Keratinocyte (primary cell): ENCODE results near the gene CSNK2A1. TPM values are rescaled to one million over a fixed set of nuclear protein-coding genes. Genes with fewer than 3 reads are reported as not detected.

Experiments
- DNase-seq: peaks from one replicate; pipeline ENCODE4 v3.0.0-alpha.2; 2011; ENCODE audit warnings: low read depth, missing footprints, low spot score
- FAIRE-seq: peaks from 2 replicates; lab custom pipeline; 2011; peaks lifted over from hg19 to GRCh38; lab: Jason Lieb, UNC
- H2AFZ ChIP-seq: 2 replicates; pipeline ENCODE4 v1.6.0; 2012; ENCODE audit warnings: low read length, control low read depth, inconsistent platforms; ENCODE audit not compliant: control insufficient read depth
- H3K27ac ChIP-seq: 2 replicates; pipeline ENCODE4 v1.5.1; 2011; ENCODE audit warnings: low read length; ENCODE audit not compliant: control insufficient read depth, insufficient read depth
- H3K27me3 ChIP-seq: 3 replicates; pipeline ENCODE4 v1.6.0; 2011; ENCODE audit warnings: low read length; ENCODE audit not compliant: control insufficient read depth, insufficient read depth; ENCODE audit errors: extremely low read depth
- H3K36me3 ChIP-seq, 2 experiments: 2 replicates in 1 of 2; 3 replicates in 1 of 2; pipeline ENCODE4 v1.5.1; 2011; ENCODE audit warnings: low read length in 2 of 2, mild to moderate bottlenecking in 1 of 2; ENCODE audit not compliant: control insufficient read depth in 2 of 2, insufficient read depth in 2 of 2; ENCODE audit errors: extremely low read depth in 1 of 2
- H3K4me1 ChIP-seq: 3 replicates; pipeline ENCODE4 v1.5.1; 2011; ENCODE audit warnings: low read length; ENCODE audit not compliant: control insufficient read depth, insufficient read depth; ENCODE audit errors: extremely low read depth
- H3K4me2 ChIP-seq: 3 replicates; pipeline ENCODE4 v1.6.0; 2011; ENCODE audit warnings: low read depth, low read length; ENCODE audit not compliant: control insufficient read depth, insufficient read depth; ENCODE audit errors: extremely low read depth
- H3K4me3 ChIP-seq, 3 experiments: fragments of 200-600 bp in 1 of 3; sonication (generic) in 1 of 3; 2 replicates in 2 of 3; 3 replicates in 1 of 3; pipeline ENCODE4 v1.5.1; 2011 to 2016; ENCODE audit warnings: low read length in 3 of 3, mild to moderate bottlenecking in 3 of 3, control low read depth in 2 of 3, inconsistent platforms in 1 of 3, low read depth in 1 of 3, mixed read lengths in 1 of 3, mixed run types in 1 of 3, moderate library complexity in 1 of 3; ENCODE audit not compliant: control insufficient read depth in 2 of 3, insufficient read depth in 2 of 3; ENCODE audit errors: extremely low read depth in 1 of 3
- H3K79me2 ChIP-seq: 2 replicates; pipeline ENCODE4 v1.6.0; 2012; ENCODE audit warnings: low read length; ENCODE audit not compliant: control insufficient read depth, insufficient read depth
- H3K9ac ChIP-seq: 3 replicates; pipeline ENCODE4 v1.6.0; 2011; ENCODE audit warnings: low read length; ENCODE audit not compliant: control insufficient read depth, insufficient read depth; ENCODE audit errors: extremely low read depth
- H3K9me1 ChIP-seq: 3 replicates; pipeline ENCODE4 v1.6.0; 2011; ENCODE audit warnings: low read length; ENCODE audit not compliant: control insufficient read depth, insufficient read depth; ENCODE audit errors: extremely low read depth
- H3K9me3 ChIP-seq: 2 replicates; pipeline ENCODE4 v1.5.1; 2012; ENCODE audit warnings: low read depth, low read length; ENCODE audit not compliant: control insufficient read depth
- H4K20me1 ChIP-seq: 3 replicates; pipeline ENCODE4 v1.6.0; 2011; ENCODE audit warnings: low read length; ENCODE audit not compliant: control insufficient read depth, insufficient read depth; ENCODE audit errors: extremely low read depth
- EZH2 ChIP-seq: IDR thresholded peaks from one replicate; pipeline ENCODE4 v1.6.1; 2012; ENCODE audit warnings: inconsistent platforms, mild to moderate bottlenecking, low read length, moderate library complexity
- dilution Hi-C: fragments of 300-500 bp; cut with MboI; formaldehyde crosslinking; loops from one replicate; pipeline ENCODE4 v1.7.0; 2020; ENCODE audit warnings: low sequenced_read_pairs; ENCODE audit not compliant: extremely low pct_ligation_motif_present
- polyA plus RNA-seq, 5 experiments: library from polyadenylated mRNA; depleted of rRNA in 3 of 5; stranded (reverse) in 3 of 5; stranded (forward) in 1 of 5; unstranded in 1 of 5; fragments of >200 nt; gene quantifications; 1 replicate in 1 of 5; 2 replicates in 3 of 5; 3 replicates in 1 of 5; pipeline versions ENCODE4 v1.2.1 to v1.2.3, GENCODE V29; 2011 to 2012; ENCODE audit warnings: missing spikeins in 2 of 5, low read depth in 1 of 5, low replicate concordance in 1 of 5
- TF ChIP-seq, protein P1 (sequence below), 3 experiments: IDR thresholded peaks in 1 of 3; conservative IDR thresholded peaks in 1 of 3; optimal IDR thresholded peaks in 1 of 3; 2 replicates in 2 of 3; 3 replicates in 1 of 3; pipeline versions ENCODE3 to v1.5.1; 2011; ENCODE audit warnings: low read length in 3 of 3, mild to moderate bottlenecking in 3 of 3, moderate library complexity in 2 of 3, control low read depth in 1 of 3, inconsistent platforms in 1 of 3; ENCODE audit not compliant: insufficient read depth in 2 of 3; ENCODE audit errors: extremely low read depth in 1 of 3

Gene CSNK2A1
- polyA plus RNA-seq, 1 donor (not counting 4 experiments of a cell fraction or from before 2014, with no cell fraction given), result 122 TPM

DNA sequence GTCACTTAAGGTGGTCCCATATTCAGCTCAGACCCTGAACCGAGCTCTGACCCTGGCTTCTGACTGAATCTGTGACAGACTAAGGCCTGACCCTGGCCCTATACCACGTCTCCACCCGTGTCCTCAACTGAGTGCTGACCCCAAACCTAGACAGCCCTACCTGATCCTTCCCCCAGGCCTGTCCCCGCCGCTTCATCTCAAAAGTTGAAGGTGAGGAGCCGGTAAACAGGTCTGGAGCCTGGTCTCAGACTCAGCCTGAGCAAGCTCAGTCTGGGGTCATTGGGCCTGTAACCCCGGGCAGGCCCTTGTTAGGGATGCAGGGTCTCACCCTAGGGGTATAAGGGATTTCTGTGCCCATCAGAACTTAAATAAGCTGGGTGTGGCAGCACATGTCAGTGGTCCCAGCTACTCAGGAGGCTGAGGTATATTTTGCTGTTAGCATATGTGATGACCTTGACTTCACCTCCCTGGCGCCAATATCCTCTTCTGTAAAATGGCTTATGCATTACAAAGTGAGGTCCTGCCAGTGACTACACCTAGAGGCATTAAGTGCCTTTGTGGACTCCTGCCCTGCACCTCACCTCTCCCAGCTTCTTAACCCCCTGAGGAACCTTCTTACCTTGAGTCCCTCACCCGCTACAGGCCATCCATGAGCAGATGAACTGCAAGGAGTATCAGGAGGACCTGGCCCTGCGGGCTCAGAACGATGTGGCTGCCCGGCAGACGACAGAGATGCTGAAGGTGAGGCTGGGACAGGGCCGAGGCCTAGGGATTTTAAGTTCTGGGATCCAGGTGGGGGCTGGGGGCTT lies 115.5 kb downstream of the CSNK2A1 start:
- no peak for DNase-seq
- Histone ChIP-seq H3K9me1 (no peaks in the 10 kb centered on the region), H3K9me3 (no peaks in the 10 kb centered on the region), H4K20me1 (peaks cover 3% of the 10 kb centered on the region), H3K4me3 (no peak overlapping the region), H3K79me2 (no peaks in the 10 kb centered on the region), H3K4me2 (no peak overlapping the region), H2AFZ (no peak overlapping the region), H3K9ac (no peak overlapping the region), H3K36me3 (peaks cover 41 to 64% of the 10 kb centered on the region in 2 experiments), H3K27me3 (no peaks in the 10 kb centered on the region), H3K4me1 (no peaks in the 10 kb centered on the region), H3K27ac (no peak overlapping the region)
- TF ChIP-seq, protein P1, sequence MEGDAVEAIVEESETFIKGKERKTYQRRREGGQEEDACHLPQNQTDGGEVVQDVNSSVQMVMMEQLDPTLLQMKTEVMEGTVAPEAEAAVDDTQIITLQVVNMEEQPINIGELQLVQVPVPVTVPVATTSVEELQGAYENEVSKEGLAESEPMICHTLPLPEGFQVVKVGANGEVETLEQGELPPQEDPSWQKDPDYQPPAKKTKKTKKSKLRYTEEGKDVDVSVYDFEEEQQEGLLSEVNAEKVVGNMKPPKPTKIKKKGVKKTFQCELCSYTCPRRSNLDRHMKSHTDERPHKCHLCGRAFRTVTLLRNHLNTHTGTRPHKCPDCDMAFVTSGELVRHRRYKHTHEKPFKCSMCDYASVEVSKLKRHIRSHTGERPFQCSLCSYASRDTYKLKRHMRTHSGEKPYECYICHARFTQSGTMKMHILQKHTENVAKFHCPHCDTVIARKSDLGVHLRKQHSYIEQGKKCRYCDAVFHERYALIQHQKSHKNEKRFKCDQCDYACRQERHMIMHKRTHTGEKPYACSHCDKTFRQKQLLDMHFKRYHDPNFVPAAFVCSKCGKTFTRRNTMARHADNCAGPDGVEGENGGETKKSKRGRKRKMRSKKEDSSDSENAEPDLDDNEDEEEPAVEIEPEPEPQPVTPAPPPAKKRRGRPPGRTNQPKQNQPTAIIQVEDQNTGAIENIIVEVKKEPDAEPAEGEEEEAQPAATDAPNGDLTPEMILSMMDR (optimal IDR thresholded peaks at IDR 0.05 in 1 of 3, IDR thresholded peaks at IDR 0.05 in 1 of 3, conservative IDR thresholded peaks at IDR 0.05 in 1 of 3; ENCODE audit: extremely low read depth in 1 of 3, insufficient read depth in 2 of 3, low read length in 3 of 3), result no peak
- TF ChIP-seq EZH2, result no peak
- dilution Hi-C loops, result no loop called here
- no peak for FAIRE-seq

DNA sequence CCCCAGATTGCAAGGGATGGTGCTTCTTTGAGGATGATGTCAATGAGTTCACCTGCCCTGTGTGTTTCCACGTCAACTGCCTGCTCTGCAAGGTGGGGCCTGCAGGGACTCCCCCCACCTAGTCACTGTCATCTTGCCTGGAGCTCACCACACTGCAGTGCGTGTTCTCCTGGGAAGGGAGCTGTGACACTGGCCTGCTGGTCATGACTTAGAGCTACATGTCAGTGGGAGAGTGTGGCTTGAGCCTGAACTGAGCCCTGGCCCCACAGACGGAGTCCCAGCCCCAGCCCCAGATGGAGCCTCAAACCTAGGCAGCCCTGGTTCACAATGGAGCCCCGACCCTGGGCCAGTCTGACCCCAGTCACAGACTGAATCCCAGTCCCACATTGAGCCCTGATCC lies 116.2 kb downstream of the CSNK2A1 start:
- no peaks in the 10 kb centered on the region for H3K4me1 ChIP-seq
- no peak overlapping the region for H3K27ac ChIP-seq
- H3K9me1 ChIP-seq, result no peaks in the 10 kb centered on the region
- H3K27me3 ChIP-seq, result no peaks in the 10 kb centered on the region
- no peak overlapping the region for H3K9ac ChIP-seq
- no peak for DNase-seq
- H3K4me2 ChIP-seq, result no peak overlapping the region
- no peaks in the 10 kb centered on the region for H3K79me2 ChIP-seq
- H3K4me3 ChIP-seq, result no peak overlapping the region
- peaks cover 3% of the 10 kb centered on the region for H4K20me1 ChIP-seq
- dilution Hi-C loops, result no loop called here
- no peaks in the 10 kb centered on the region for H3K9me3 ChIP-seq
- no peak for FAIRE-seq
- H3K36me3 ChIP-seq, result peaks cover 42 to 60% of the 10 kb centered on the region in 2 experiments
- TF ChIP-seq EZH2, result no peak
- TF ChIP-seq, protein P1 (optimal IDR thresholded peaks at IDR 0.05 in 1 of 3, IDR thresholded peaks at IDR 0.05 in 1 of 3, conservative IDR thresholded peaks at IDR 0.05 in 1 of 3; ENCODE audit: extremely low read depth in 1 of 3, insufficient read depth in 2 of 3, low read length in 3 of 3), result no peak
- H2AFZ ChIP-seq, result no peak overlapping the region
